Right lobe of liver (tissue), 4 donors: ENCODE data around the gene RPIA.

Experiments used
- POLR2A ChIP-seq: fragments of 450-650 bp; IDR thresholded peaks from one replicate; pipeline ENCODE4 v1.6.1; 2017; ENCODE audit warnings: antibody characterized with exemption, mild to moderate bottlenecking
- TF ChIP-seq, protein P1 (sequence below), 4 donors: fragments of 200-600 bp in 3 of 4; fragments of 450-650 bp in 1 of 4; IDR thresholded peaks; one replicate each; pipeline versions ENCODE4 v1.5.1 to v1.8.0; 2016 to 2022; ENCODE audit warnings: antibody characterized with exemption in 4 of 4, mild to moderate bottlenecking in 2 of 4
- donor health status: DM: no; HTN: no; CAD: no.
- donor health status: DM: no; HTN: no; CAD: no.
- donor health status: DM: no; HTN: yes; CAD: no.

DNA sequence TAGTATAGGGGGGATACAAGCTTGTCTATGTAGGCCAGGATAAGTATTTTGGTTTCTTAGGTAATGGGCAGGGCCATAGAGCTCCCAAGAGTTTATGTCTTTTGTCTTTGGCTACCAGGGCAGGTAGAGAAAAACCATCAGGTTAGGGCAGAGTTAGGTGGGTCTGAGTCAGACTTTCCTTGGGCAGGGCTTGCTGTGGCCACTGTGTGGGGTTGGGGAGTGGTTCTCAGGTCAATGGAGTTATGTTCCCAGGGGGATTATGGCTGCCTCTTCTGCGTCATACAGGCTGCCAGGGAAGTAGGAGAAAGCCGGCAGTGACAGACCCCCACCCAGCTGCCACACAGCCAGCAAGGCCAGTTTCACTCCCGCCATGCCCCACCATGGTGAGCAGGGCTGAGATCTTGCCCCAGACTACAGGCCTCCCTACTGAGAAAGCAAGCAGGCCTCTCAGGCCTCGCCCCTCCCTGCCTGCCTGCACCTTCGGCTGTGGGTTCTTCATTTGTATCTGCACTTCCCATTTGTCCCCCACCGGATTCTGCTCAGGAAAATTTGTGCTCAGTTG, 55.5 kb downstream of the RPIA start:
- TF ChIP-seq, protein P1, sequence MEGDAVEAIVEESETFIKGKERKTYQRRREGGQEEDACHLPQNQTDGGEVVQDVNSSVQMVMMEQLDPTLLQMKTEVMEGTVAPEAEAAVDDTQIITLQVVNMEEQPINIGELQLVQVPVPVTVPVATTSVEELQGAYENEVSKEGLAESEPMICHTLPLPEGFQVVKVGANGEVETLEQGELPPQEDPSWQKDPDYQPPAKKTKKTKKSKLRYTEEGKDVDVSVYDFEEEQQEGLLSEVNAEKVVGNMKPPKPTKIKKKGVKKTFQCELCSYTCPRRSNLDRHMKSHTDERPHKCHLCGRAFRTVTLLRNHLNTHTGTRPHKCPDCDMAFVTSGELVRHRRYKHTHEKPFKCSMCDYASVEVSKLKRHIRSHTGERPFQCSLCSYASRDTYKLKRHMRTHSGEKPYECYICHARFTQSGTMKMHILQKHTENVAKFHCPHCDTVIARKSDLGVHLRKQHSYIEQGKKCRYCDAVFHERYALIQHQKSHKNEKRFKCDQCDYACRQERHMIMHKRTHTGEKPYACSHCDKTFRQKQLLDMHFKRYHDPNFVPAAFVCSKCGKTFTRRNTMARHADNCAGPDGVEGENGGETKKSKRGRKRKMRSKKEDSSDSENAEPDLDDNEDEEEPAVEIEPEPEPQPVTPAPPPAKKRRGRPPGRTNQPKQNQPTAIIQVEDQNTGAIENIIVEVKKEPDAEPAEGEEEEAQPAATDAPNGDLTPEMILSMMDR (IDR thresholded peaks at IDR 0.05): no peak
- TF ChIP-seq POLR2A: no peak
